Astrocyte of the spinal cord (primary cell): ENCODE results near the gene ANKRD10.
A peak's percentile ranks its signal among the peaks of the same experiment; 100 is the strongest.

Experiments used
- DNase-seq: peaks from one replicate; pipeline ENCODE4 v3.0.0; 2011; ENCODE audit warnings: low read depth, low spot score
- H3K4me3 ChIP-seq: 2 replicates; pipeline ENCODE4 v1.5.1; 2011; ENCODE audit warnings: low read depth, mild to moderate bottlenecking, low read length, moderate library complexity
- in situ Hi-C: cut with HindIII; loops from 2 replicates; pipeline ENCODE4 v1.10.0; 2017; ENCODE audit warnings: low sequenced_read_pairs
- TF ChIP-seq, protein P1 (sequence below): IDR thresholded peaks from 2 replicates; pipeline ENCODE4 v1.5.1; 2012; ENCODE audit warnings: low read depth, mild to moderate bottlenecking, low read length, inconsistent platforms

Gene ANKRD10

DNA sequence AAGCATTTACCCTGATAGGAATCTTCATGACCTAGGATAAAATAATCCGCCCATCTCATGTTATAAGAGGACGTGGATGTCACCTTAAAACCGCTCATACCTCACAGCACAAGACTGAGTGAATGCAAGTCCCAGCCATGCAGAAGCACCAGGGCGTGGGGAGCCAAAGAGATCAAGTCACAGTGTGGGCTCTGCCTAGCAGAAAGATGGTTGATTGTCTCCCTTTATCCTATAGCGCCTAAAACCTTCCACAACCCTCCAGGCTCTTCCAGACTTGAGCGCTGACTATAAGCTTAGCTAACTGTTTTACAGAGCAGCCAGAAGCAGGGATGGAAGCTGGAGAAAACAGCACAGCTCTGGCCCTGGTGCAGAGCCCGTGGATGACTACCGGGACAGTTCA, 6.8 kb upstream of the ANKRD10 start:
- in situ Hi-C loops, result no loop called here
- TF ChIP-seq, protein P1, sequence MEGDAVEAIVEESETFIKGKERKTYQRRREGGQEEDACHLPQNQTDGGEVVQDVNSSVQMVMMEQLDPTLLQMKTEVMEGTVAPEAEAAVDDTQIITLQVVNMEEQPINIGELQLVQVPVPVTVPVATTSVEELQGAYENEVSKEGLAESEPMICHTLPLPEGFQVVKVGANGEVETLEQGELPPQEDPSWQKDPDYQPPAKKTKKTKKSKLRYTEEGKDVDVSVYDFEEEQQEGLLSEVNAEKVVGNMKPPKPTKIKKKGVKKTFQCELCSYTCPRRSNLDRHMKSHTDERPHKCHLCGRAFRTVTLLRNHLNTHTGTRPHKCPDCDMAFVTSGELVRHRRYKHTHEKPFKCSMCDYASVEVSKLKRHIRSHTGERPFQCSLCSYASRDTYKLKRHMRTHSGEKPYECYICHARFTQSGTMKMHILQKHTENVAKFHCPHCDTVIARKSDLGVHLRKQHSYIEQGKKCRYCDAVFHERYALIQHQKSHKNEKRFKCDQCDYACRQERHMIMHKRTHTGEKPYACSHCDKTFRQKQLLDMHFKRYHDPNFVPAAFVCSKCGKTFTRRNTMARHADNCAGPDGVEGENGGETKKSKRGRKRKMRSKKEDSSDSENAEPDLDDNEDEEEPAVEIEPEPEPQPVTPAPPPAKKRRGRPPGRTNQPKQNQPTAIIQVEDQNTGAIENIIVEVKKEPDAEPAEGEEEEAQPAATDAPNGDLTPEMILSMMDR, result no peak
- H3K4me3 ChIP-seq, result no peak overlapping the region
- no peak for DNase-seq

DNA sequence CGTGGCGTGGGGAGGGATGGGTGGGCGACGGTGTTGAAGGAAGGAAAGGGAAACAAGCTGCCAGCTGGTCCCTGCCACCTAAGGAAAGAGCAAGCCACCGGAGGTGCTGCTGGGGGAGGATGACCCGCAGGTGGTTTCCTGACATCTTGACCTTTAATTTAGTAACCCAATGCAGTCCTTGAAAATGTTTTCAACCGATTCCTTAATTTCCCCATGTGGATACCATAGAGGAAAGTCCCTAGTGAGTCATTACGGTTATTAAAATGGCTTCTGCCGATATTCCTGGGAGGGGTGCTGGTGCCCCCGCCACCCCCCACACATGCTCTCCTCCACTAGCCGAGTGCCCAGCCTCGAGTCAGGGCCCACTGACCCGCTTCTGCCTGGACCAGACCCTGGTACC, 6.3 kb upstream of the ANKRD10 start:
- no peak for DNase-seq
- no peak overlapping the region for H3K4me3 ChIP-seq
- TF ChIP-seq, protein P1, result no peak
- in situ Hi-C loops, result no loop called here

DNA sequence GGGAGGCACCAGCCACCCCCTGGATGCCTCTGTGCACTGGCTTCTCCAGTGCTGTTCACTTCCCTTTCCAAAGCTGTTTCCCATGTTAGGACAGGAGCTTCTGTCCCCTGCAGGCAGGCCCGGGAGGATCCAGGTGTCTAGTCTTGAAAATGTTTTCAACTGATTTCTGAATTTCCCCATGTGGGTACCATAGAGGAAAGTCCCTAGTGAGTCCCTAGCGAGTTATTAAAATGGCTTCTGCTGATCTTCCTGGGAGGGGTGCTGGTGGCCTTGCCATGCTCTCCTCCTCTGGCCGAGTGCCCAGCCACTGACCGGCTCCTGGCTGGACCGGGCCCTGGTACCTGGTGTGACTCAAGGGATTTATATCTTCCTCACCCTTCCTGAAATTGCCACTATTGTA, 5.2 kb upstream of the ANKRD10 start:
- in situ Hi-C loops, result no loop called here

DNA sequence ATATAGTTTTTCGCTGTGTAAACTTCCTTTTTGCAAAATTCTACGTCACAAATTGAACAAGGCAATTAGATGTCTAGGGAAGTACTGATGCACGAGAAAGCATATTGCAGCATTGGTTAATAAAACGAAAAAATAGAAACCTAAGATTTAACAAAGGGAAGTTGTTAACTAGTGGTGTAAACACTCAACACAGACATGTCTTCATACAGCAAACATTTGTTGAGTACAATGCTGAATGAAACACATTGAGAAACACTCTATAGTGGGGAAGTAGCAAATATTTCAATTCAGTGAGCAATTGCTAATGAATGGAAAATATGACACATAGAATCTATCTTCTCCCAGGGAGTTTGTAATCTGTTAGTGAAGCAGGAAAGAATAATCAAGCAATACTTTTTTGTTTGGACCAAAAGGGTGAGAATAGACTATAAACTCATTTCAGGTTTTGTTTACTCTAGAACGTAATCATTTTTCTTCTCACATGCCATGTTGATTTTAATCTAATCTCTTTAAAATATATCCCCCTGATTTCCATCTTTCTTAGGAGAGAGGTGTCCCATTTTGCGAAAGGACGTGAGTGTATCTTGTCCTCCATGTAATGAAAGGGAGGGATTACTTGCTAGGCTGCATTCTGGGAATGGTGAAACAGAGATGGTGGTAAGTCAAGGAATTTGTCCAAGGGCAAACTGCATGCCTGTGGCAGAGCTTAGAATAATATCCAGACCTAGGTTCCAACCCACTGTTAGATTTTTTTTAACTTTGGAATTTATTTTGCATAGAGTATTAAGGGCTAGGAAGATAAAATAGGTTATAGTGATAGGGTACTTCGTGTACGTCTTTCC, 1.7 kb upstream of the ANKRD10 start:
- TF ChIP-seq, protein P1, result no peak
- DNase-seq, result peak; percentile 79

More for the DNA sequence above, 5.2 kb upstream of the ANKRD10 start:
- DNase-seq, result no peak
- TF ChIP-seq, protein P1, result no peak
- H3K4me3 ChIP-seq, result no peak overlapping the region

DNA sequence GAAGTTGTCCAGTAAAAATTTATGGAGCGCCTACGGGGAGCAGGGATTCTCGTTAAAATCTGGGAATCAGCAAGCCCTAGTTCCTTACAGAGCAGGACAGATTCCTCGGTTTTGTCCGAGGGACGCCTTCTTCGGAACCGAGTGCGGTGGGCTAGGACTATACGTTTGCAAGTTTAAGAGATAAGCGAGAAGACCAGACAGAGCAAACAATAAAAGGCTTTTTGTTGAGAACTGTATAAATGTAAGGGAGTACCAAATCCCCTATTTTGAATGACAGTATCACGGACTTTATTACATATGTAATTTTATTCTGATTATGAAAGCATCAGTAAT, 971 bp upstream of the ANKRD10 start:
- in situ Hi-C loops, result no loop called here
- H3K4me3 ChIP-seq, result peak overlapping the region; percentile 55
- no peak for DNase-seq
- TF ChIP-seq, protein P1, result no peak

More for the DNA sequence above, 1.7 kb upstream of the ANKRD10 start:
- H3K4me3 ChIP-seq, result peak overlapping the region; percentile 55
- in situ Hi-C loops, result no loop called here

DNA sequence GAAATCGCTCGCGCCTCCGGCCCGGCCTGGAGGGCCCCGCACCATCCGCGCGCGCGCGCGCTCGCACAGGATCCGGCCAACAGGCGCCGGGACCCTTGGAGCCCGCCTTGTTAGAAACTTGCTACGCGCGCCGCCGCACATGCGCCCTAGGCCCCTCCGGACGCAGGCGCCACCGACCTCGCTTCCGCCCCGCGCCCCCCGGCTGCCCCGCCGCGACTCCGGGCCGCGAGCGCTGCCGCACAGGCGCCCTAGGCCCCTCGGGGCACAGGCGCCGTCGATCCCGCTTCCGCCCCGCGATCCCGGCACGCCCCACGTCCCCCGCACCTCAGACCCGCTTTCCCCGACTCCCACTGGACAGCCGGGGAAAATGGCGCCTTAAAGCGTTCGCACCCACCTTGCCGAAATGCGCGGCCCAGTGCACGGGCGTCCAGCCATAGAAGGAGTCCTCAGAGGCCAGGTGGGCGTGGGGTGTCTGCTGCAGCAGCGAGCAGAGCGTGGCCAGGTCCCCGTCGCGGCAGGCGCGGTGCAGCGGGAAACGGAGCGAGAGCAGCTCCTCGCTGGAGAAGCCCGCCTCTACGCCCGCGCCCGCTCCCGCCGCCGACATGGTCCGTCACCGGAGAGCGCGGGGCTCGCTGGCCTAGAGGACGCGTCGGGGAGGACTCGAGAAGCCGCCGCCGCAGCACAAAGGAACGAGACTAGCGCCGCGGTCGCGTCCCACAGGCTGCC, 375 bp downstream of the ANKRD10 start:
- in situ Hi-C loops, result no loop called here
- TF ChIP-seq, protein P1, result no peak
- peak overlapping the region; percentile 90 for H3K4me3 ChIP-seq
- DNase-seq, result peak; percentile 75
